Adrenal gland (tissue), 12 donors: ENCODE measurements around the gene YWHAQ. TPM values are rescaled to one million over a fixed set of nuclear protein-coding genes. Genes with fewer than 3 reads are reported as not detected.

Source experiments
- DNase-seq, 7 donors: peaks; one replicate each; pipeline ENCODE4 v3.0.0-alpha.2; 2019 to 2020
- H3K27ac ChIP-seq, 5 donors: fragments of 200-600 bp; sonication (generic) in 4 of 5; 1 replicate in 3 of 5; 2 replicates in 2 of 5; pipeline versions ENCODE4 v1.5.1 to v1.8.0; 2016 to 2020; ENCODE audit warnings: mild to moderate bottlenecking in 1 of 5
- H3K27me3 ChIP-seq: fragments of 200-600 bp; 2 replicates; pipeline ENCODE4 v1.8.0; 2021
- H3K36me3 ChIP-seq, 2 donors: fragments of 200-600 bp; replicated peaks in 1 of 2; 1 replicate in 1 of 2; 2 replicates in 1 of 2; pipeline versions ENCODE4 v1.5.1 to v1.8.0; 2018 to 2022
- H3K4me1 ChIP-seq, 2 donors: fragments of 200-600 bp; replicated peaks in 1 of 2; 1 replicate in 1 of 2; 2 replicates in 1 of 2; pipeline versions ENCODE4 v1.5.1 to v1.8.0; 2018 to 2021
- H3K4me3 ChIP-seq, 4 donors: fragments of 200-600 bp; sonication (generic) in 3 of 4; one replicate each; pipeline ENCODE4 v1.5.1; 2016 to 2018
- H3K9me3 ChIP-seq, 3 donors: fragments of 200-600 bp; sonication (generic) in 1 of 3; replicated peaks in 1 of 3; 1 replicate in 2 of 3; 2 replicates in 1 of 3; pipeline versions ENCODE4 v1.5.1 to v1.8.0; 2016 to 2021
- POLR2A ChIP-seq, 2 donors: fragments of 450-650 bp; IDR thresholded peaks; one replicate each; pipeline ENCODE4 v1.6.1; 2017; ENCODE audit warnings: antibody characterized with exemption in 2 of 2, mild to moderate bottlenecking in 2 of 2, moderate library complexity in 1 of 2
- WGBS, 4 donors: extraction: QIAGEN DNeasy Blood & Tissue Kit in 2 of 4; methylation state at CpG; one replicate each; pipeline versions ENCODE4 v1.1.5 to v1.1.7; 2013 to 2017; 5-methylcytosine and 5-hydroxymethylcytosine counted together
- intact Hi-C, 2 donors: fragments of 100-400 bp; cut with DNase I; formaldehyde crosslinking; loops; one replicate each; pipeline versions ENCODE4 v1.14.1 to v1.15.0; 2022 to 2023
- polyA plus RNA-seq, 3 donors: library from polyadenylated mRNA; stranded (reverse); fragments of 200-250 nt in 2 of 3; fragments of 350-450 nt in 1 of 3; fragmentation: Illumina TruSeq in 1 of 3; extraction: RNeasy Lipid Tissue Mini Kit (QIAGEN cat#74804) in 1 of 3; gene quantifications; one replicate each; pipeline ENCODE4 v1.2.3, GENCODE V29; 2013 to 2014
- total RNA-seq, 9 donors: library from RNA; depleted of rRNA in 4 of 9; stranded (reverse); fragments of >200 nt in 4 of 9; fragments of 120-200 nt in 1 of 9; fragmentation: NEBNext Ultra II Directional in 1 of 9; extraction: Animal tissue kit (Norgen Biotek cat#: 25700) in 1 of 9; gene quantifications; one replicate each; pipeline versions ENCODE4 v1.1.0 to v1.2.4, GENCODE V29; 2013 to 2023
- TF ChIP-seq, protein P1 (sequence below), 6 experiments: fragments of 450-650 bp in 4 of 6; fragments of 200-600 bp in 2 of 6; sonication (generic) in 1 of 6; IDR thresholded peaks; 1 replicate in 5 of 6; 2 replicates in 1 of 6; pipeline versions ENCODE4 v1.5.1 to v1.8.0; 2016 to 2021; ENCODE audit warnings: antibody characterized with exemption in 6 of 6, mild to moderate bottlenecking in 2 of 6, moderate library complexity in 1 of 6
- donor health status: healthy with polysubstance abuse.
- donor health status: Bipolar disorder and iron deficiency.
- donor health status: DM: yes; HTN: yes; CAD: no.
- donor health status: DM: no; HTN: no; CAD: no.
- donor health status: DM: no; HTN: no; CAD: no.
- donor health status: DM: yes; HTN: yes; CAD: no.

YWHAQ gene
- total and polyA plus RNA-seq, 12 donors, result 74.1 to 477 (median 241) TPM

DNA sequence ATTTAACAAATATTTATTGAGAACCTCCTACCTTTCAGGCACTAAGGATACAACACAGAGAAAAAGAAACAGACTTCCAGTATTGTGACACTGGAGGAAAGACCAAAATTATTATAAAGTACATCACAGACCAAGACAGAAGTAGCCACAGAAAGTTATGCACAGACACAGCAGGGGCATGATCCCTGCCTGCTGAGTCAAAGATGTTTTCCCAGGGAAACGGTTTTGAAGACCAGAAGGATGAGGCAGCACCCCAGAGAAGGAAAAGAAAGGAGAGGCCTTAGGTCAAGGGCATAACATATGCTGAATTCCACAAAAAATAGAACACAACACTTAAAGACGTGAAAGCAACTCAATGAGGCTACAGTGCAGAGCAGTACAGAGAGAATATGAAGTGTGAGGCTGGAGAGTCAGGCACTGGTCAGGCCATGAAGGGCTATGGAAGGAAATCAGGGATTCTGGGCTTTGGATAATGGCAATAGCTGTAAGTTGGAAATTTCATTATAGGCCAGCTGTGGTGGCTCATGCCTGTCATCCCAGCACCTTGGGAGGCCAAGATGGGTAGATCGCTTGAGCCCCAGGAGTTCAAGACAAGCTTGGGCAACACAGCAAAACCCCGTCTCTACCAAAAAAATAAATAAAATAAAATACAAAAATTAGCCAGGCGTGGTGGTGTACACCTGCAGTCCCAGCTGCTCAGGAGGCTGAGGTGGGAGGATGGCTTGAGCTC is 83.4 kb downstream of the YWHAQ start:
- H3K4me3 ChIP-seq, result no peak overlapping the region
- H3K27ac ChIP-seq, result no peak overlapping the region
- H3K36me3 ChIP-seq, result no peaks in the 10 kb centered on the region
- no peak for DNase-seq
- WGBS, 4 donors, result 65 to 78% (median 71%) methylated on average over 5 of the region's 5 CpGs
- TF ChIP-seq, protein P1, sequence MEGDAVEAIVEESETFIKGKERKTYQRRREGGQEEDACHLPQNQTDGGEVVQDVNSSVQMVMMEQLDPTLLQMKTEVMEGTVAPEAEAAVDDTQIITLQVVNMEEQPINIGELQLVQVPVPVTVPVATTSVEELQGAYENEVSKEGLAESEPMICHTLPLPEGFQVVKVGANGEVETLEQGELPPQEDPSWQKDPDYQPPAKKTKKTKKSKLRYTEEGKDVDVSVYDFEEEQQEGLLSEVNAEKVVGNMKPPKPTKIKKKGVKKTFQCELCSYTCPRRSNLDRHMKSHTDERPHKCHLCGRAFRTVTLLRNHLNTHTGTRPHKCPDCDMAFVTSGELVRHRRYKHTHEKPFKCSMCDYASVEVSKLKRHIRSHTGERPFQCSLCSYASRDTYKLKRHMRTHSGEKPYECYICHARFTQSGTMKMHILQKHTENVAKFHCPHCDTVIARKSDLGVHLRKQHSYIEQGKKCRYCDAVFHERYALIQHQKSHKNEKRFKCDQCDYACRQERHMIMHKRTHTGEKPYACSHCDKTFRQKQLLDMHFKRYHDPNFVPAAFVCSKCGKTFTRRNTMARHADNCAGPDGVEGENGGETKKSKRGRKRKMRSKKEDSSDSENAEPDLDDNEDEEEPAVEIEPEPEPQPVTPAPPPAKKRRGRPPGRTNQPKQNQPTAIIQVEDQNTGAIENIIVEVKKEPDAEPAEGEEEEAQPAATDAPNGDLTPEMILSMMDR (IDR thresholded peaks at IDR 0.05), result no peak
- no peak for TF ChIP-seq POLR2A (IDR thresholded peaks at IDR 0.05)
- peaks cover 26 to 83% of the 10 kb centered on the region in 2 donors for H3K4me1 ChIP-seq
- H3K27me3 ChIP-seq, result no peaks in the 10 kb centered on the region
- intact Hi-C loops, result loop anchor here in 1 of 2 donors (10.0 kb wide), 1 partner anchor 227 kb away; no protein-coding TSS in a partner anchor
- H3K9me3 ChIP-seq, result no peaks in the 10 kb centered on the region

DNA sequence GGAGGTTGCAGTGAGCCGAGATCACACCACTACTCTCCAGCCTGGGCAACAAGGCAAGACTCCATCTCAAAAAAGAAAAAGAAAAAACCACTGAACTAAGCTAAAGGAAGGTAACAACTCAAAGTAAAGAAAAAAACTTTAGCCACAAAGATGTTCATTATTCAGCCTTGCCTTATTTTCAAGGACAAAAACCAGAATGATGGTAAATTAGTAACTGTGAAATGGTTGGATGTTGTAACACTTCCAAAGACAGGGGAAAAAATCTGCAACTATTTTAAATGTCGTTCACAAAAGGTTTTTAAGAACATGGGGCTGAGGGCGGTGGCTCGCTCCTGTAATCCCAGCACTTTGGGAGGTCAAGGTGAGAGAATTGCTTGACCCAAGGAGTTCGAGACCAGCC is 85.3 kb downstream of the YWHAQ start:
- no peak for TF ChIP-seq POLR2A (IDR thresholded peaks at IDR 0.05)
- TF ChIP-seq, protein P1 (IDR thresholded peaks at IDR 0.05), result no peak
- Histone ChIP-seq H3K4me3 (no peak overlapping the region), H3K9me3 (no peaks in the 10 kb centered on the region), H3K27me3 (no peaks in the 10 kb centered on the region), H3K27ac (no peak overlapping the region), H3K36me3 (no peaks in the 10 kb centered on the region), H3K4me1 (peaks cover 19 to 69% of the 10 kb centered on the region in 2 donors)
- intact Hi-C loops, result loop anchor here in 1 of 2 donors (10.0 kb wide), 1 partner anchor 229 kb away; no protein-coding TSS in a partner anchor
- WGBS, 4 donors, result 61 to 84% (median 75%) methylated on average over 5 of the region's 5 CpGs
- no peak for DNase-seq

DNA sequence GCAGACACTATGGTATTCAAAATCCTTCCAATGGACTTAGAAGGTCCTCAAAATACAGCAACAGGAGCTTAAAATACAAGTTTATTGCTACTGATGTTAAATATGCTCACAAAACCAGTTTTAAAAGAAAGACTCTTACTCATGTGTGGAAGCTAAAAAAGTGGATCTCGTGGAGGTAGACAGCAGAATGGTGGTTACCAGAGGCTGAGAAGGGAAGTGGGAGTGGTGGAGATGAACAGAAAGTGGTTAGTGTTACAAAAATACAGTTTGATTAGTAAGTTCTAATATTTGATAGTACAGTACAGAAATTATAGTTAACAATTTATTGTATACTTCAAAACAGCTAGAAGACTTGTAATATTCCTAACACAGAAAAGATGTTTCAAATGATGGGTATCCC is 87.2 kb downstream of the YWHAQ start:
- H3K27ac ChIP-seq, result no peak overlapping the region
- no peak overlapping the region for H3K4me3 ChIP-seq
- WGBS, 4 donors, result 25 to 71% (median 59%) methylated on average over 1 of the region's 1 CpG
- TF ChIP-seq POLR2A (IDR thresholded peaks at IDR 0.05), result no peak
- TF ChIP-seq, protein P1 (IDR thresholded peaks at IDR 0.05), result no peak
- H3K27me3 ChIP-seq, result no peaks in the 10 kb centered on the region
- H3K4me1 ChIP-seq, result peaks cover 28 to 76% of the 10 kb centered on the region in 2 donors
- DNase-seq, result no peak
- H3K9me3 ChIP-seq, result no peaks in the 10 kb centered on the region
- no peaks in the 10 kb centered on the region for H3K36me3 ChIP-seq
- intact Hi-C loops, result loop anchor here in 1 of 2 donors (10.0 kb wide), 1 partner anchor 231 kb away; no protein-coding TSS in a partner anchor

DNA sequence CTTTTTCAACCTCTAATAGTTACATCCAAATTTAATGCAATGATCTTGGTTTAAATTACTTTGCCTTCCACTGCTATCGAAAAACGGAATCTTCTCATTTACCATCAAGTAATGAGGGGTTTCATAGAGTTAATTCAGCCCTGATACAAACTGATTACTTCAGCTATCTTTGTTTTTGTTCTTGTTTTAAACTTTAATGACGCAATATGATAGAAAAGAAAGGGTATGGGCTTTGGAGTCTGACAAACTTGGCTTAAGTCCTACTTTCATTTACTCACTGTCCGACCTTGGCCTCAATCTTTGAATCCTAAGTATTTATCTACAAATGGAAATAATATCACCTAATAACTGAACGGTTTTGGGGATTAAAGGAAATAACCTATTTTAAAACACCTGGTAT is 91.3 kb downstream of the YWHAQ start:
- no peak for TF ChIP-seq POLR2A (IDR thresholded peaks at IDR 0.05)
- TF ChIP-seq, protein P1 (IDR thresholded peaks at IDR 0.05), result no peak
- H3K27ac ChIP-seq, result peak overlapping the region; percentile 66 to 87 (median 70)
- peak in 1 of 7 donors; percentile 36 for DNase-seq
- intact Hi-C loops, result loop anchor here in 1 of 2 donors (2.0 to 10.0 kb wide), 2 partner anchors 15 to 65 kb away; partner anchors contain the start of genes ADAM17 and IAH1
- WGBS, 4 donors, result 14 to 23% (median 21%) methylated on average over 5 of the region's 5 CpGs
- peaks cover 22 to 41% of the 10 kb centered on the region in 2 donors for H3K4me1 ChIP-seq
- H3K36me3 ChIP-seq, result peaks cover 0 to 4% of the 10 kb centered on the region in 2 donors
- no peaks in the 10 kb centered on the region for H3K9me3 ChIP-seq
- H3K27me3 ChIP-seq, result no peaks in the 10 kb centered on the region
- H3K4me3 ChIP-seq, result peak overlapping the region in 1 of 4 donors; percentile 20
